HG03066 (cell line): ENCODE data around the gene CDKN2B.
"Not testable (repeated sequence)": the region's sequence is repeated elsewhere in the genome, so short reads cannot be mapped to it uniquely, and the experiment has no call there.

Source experiments
- ATAC-seq: cut with Tn5 transposase; IDR thresholded peaks from one replicate; pipeline ENCODE4 v1.9.1; 2021; ENCODE audit warnings: low read depth; ENCODE audit not compliant: unreplicated experiment

CDKN2B gene

GRCh38 chr9:21970800-21971640 is 38.1 kb downstream of the CDKN2B start:
- ATAC-seq = no peak

GRCh38 chr9:21969951-21970799 is 38.9 kb downstream of the CDKN2B start:
- ATAC-seq = no peak

GRCh38 chr9:21969011-21969940 is 39.8 kb downstream of the CDKN2B start:
- ATAC-seq = no peak

- ATAC-seq = no peak
Observed at GRCh38 chr9:21968331-21969010, 40.6 kb downstream of the CDKN2B start.

- no peak for ATAC-seq
Observed at GRCh38 chr9:21967702-21968101, 41.4 kb downstream of the CDKN2B start.

GRCh38 chr9:21967169-21967568 is 41.9 kb downstream of the CDKN2B start:
- ATAC-seq = no peak

- peak; percentile 3 for ATAC-seq
Observed at GRCh38 chr9:21966140-21966851, 42.8 kb downstream of the CDKN2B start.

- peak; percentile 70 for ATAC-seq
Observed at GRCh38 chr9:21965401-21965951, 43.6 kb downstream of the CDKN2B start.

GRCh38 chr9:21964925-21965385 is 44.1 kb downstream of the CDKN2B start:
- ATAC-seq = peak; percentile 57

GRCh38 chr9:21961569-21961968 is 47.5 kb downstream of the CDKN2B start:
- no peak for ATAC-seq

GRCh38 chr9:21959268-21959667 is 49.8 kb downstream of the CDKN2B start:
- not testable (repeated sequence) for ATAC-seq

GRCh38 chr9:21958833-21959232 is 50.3 kb downstream of the CDKN2B start:
- ATAC-seq = no peak
